Upper lobe of right lung (tissue), 1 donor: ENCODE measurements around the gene DHRSX. TPM values are rescaled to one million over a fixed set of nuclear protein-coding genes. Genes with fewer than 3 reads are reported as not detected.
"Not testable (repeated sequence)": the region's sequence is repeated elsewhere in the genome, so short reads cannot be mapped to it uniquely, and the experiment has no call there.

Experiments used
- ATAC-seq: fragments of 200-7000 bp; cut with Tn5 transposase; one replicate; pipeline ENCODE4 v1.9.1; 2020; ENCODE audit warnings: mild to moderate bottlenecking, moderate library complexity
- DNase-seq: peaks from one replicate; pipeline ENCODE4 v3.0.0-alpha.2; 2020
- H3K27ac ChIP-seq: fragments of 200-600 bp; one replicate; pipeline ENCODE4 v1.8.0; 2022
- H3K27me3 ChIP-seq: fragments of 200-600 bp; one replicate; pipeline ENCODE4 v1.8.0; 2022; ENCODE audit warnings: mild to moderate bottlenecking
- H3K36me3 ChIP-seq: fragments of 200-600 bp; one replicate; pipeline ENCODE4 v1.8.0; 2022
- H3K4me1 ChIP-seq: fragments of 200-600 bp; one replicate; pipeline ENCODE4 v1.8.0; 2022
- H3K4me3 ChIP-seq: fragments of 200-600 bp; one replicate; pipeline ENCODE4 v1.8.0; 2022; ENCODE audit warnings: mild to moderate bottlenecking
- H3K9me3 ChIP-seq: fragments of 200-600 bp; one replicate; pipeline ENCODE4 v1.8.0; 2022
- intact Hi-C: fragments of 100-400 bp; cut with DNase I; formaldehyde crosslinking; loops from one replicate; pipeline ENCODE4 v1.11.0; 2022
- total RNA-seq: library from RNA; stranded (reverse); fragmentation: NEBNext Ultra II Directional; extraction: Animal tissue kit (Norgen Biotek cat#: 25700); gene quantifications from one replicate; pipeline ENCODE4 v1.2.1, GENCODE V29; 2021
- TF ChIP-seq, protein P1 (sequence below): fragments of 200-600 bp; IDR thresholded peaks from one replicate; pipeline ENCODE4 v1.8.0; 2022; ENCODE audit warnings: antibody characterized with exemption
- donor health status: DM: no; HTN: yes; CAD: no; lungs with severe emphysema.

The DHRSX gene
- total RNA-seq, 1 donor from 2014 or later, result 34.8 TPM

DNA sequence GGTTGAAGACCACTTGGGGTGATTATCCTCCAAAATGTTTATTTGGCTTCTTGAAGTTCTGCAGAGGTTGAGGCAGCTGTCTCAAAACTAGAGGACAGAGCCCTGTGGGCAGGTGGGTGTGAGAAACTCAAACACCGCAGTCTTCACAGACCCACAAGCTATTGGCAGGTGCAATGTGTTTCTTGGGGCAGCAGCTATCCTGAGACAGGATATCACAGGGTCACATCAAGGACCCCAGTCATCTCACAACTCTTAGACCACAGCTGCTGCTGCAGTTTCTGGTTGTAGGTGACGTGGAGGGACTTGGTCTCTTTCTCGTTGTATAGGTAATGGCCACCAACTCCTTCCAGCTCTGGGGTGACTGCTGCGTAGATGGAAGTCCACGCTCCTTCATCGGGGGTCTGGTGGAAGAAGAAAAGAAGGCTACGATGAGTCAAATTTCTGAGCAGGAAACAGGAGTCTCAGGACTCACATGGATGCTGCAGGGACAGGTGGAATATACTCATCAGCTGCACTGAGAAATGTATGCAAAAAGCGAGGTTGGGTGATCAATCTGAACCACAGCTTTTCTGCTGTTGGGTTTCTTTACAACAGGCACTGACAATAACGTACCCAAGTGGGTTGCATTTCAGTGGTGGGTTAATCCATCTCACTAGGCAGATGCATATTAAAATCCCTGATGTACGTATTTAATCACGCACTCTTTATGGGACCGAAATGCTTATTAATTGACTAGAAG lies 279.8 kb downstream of the DHRSX start:
- H3K27ac ChIP-seq, result no peak overlapping the region
- no peak for ATAC-seq
- no peaks in the 10 kb centered on the region for H3K27me3 ChIP-seq
- no peak for DNase-seq
- H3K9me3 ChIP-seq, result peaks cover 21% of the 10 kb centered on the region
- no peaks in the 10 kb centered on the region for H3K4me1 ChIP-seq
- H3K36me3 ChIP-seq, result no peaks in the 10 kb centered on the region
- intact Hi-C loops, result no loop called here
- no peak overlapping the region for H3K4me3 ChIP-seq
- TF ChIP-seq, protein P1, sequence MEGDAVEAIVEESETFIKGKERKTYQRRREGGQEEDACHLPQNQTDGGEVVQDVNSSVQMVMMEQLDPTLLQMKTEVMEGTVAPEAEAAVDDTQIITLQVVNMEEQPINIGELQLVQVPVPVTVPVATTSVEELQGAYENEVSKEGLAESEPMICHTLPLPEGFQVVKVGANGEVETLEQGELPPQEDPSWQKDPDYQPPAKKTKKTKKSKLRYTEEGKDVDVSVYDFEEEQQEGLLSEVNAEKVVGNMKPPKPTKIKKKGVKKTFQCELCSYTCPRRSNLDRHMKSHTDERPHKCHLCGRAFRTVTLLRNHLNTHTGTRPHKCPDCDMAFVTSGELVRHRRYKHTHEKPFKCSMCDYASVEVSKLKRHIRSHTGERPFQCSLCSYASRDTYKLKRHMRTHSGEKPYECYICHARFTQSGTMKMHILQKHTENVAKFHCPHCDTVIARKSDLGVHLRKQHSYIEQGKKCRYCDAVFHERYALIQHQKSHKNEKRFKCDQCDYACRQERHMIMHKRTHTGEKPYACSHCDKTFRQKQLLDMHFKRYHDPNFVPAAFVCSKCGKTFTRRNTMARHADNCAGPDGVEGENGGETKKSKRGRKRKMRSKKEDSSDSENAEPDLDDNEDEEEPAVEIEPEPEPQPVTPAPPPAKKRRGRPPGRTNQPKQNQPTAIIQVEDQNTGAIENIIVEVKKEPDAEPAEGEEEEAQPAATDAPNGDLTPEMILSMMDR, result no peak

- intact Hi-C loops, result no loop called here
- DNase-seq (no peak), ATAC-seq (no peak)
- TF ChIP-seq, protein P1, result no peak
- Histone ChIP-seq H3K9me3 (peaks cover 21% of the 10 kb centered on the region), H3K4me3 (no peak overlapping the region), H3K36me3 (no peaks in the 10 kb centered on the region), H3K27me3 (no peaks in the 10 kb centered on the region), H3K27ac (no peak overlapping the region), H3K4me1 (no peaks in the 10 kb centered on the region)
Observed at GRCh38 chrX:2220296-2220695, 280.5 kb downstream of the DHRSX start.

DNA sequence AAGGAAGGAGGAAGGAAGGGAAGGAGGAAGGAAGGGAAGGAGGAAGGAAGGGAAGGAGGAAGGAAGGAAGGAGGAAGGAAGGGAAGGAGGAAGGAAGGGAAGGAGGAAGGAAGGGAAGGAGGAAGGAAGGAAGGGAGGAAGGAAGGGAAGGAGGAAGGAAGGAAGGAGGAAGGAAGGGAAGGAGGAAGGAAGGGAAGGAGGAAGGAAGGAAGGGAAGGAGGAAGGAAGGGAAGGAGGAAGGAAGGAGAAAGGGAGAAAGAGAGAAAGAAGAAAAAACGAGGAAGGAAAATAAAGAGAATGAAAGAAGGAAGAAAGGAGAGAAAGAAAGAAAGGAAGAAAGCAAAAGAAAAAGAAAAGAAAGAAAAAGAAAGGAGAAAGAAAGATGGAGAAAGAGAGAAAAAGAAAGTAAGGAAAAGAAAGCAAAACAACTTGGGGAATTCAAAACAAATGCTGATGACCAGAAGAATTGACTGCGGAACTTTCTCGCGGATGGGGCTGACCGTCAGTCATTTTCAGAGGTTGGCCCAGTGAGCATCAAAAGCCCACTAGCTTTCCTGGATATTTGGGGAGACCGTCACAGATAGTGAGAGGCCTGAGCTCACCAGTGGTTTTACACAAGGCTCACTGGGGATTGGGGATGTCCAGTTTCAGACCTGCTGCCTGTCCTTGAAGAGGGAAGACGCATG lies 286.5 kb downstream of the DHRSX start:
- ATAC-seq, H3K4me1 ChIP-seq, DNase-seq, H3K27ac ChIP-seq, H3K4me3 ChIP-seq, H3K36me3 ChIP-seq, H3K9me3 ChIP-seq, H3K27me3 ChIP-seq, intact Hi-C loops: not testable (repeated sequence)

GRCh38 chrX:2211667-2212066 lies 289.1 kb downstream of the DHRSX start:
- H3K27ac ChIP-seq, H3K36me3 ChIP-seq, H3K9me3 ChIP-seq, DNase-seq, H3K27me3 ChIP-seq, H3K4me3 ChIP-seq, ATAC-seq, intact Hi-C loops, H3K4me1 ChIP-seq: not testable (repeated sequence)

DNA sequence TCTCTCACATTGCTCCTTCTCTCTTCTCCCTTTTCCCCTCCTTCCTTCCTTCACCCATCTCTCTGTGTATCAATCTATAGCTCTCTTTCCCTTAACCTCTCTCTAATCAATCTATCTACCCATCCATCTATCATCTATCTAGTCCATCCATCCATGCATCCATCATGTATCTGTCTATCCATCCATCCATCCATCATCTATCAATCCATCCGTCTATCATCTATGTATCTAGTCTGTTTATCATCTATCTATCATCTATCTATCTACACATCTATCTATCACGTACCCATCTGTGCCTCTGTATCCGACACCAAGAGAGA lies 307.5 kb downstream of the DHRSX start:
- DNase-seq (no peak), ATAC-seq (no peak)
- H3K27ac ChIP-seq, result no peak overlapping the region
- intact Hi-C loops, result no loop called here
- H3K4me3 ChIP-seq, result no peak overlapping the region
- no peaks in the 10 kb centered on the region for H3K4me1 ChIP-seq
- H3K9me3 ChIP-seq, result no peaks in the 10 kb centered on the region
- H3K27me3 ChIP-seq, result no peaks in the 10 kb centered on the region
- TF ChIP-seq, protein P1, result no peak
- H3K36me3 ChIP-seq, result no peaks in the 10 kb centered on the region

DNA sequence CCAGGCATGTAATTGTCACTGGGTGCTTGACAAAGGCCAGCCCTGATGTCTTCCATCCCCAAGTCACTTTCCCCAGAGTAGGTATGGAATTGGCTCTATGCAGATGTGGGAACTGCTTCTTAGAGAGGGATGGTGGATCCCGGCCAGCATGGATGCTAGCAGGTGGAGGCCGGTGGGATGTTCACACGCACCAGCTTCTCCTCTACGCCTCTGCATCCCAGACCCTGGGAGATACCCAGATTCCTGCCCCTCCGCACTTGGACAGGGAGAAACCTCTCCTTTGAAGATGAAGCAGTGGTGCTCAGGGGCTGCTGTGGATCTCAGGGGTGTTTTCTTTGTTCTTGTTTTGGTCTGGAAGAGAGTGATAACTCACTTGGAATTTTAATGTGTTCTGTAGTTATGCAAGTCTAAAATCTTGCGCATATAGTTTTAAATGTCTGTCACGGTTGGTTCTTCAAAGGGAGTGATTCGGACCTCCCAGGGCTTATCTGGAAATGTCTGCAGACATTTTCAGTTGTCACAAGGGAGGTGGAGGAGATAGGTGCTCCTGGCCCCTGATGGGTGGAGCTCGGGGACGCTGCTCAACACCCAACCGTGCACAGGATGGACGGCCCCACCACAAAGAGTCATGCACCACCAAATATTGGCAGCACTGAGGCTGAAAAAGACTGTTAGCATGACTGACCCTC lies 308.0 kb downstream of the DHRSX start:
- TF ChIP-seq, protein P1, result no peak
- no peaks in the 10 kb centered on the region for H3K4me1 ChIP-seq
- no peaks in the 10 kb centered on the region for H3K27me3 ChIP-seq
- no peaks in the 10 kb centered on the region for H3K9me3 ChIP-seq
- H3K4me3 ChIP-seq, result no peak overlapping the region
- no peak for ATAC-seq
- no peaks in the 10 kb centered on the region for H3K36me3 ChIP-seq
- no peak for DNase-seq
- intact Hi-C loops, result no loop called here
- no peak overlapping the region for H3K27ac ChIP-seq
